Lower leg skin (tissue), 3 donors: ENCODE measurements around the gene TNFAIP8L1.

Source experiments
- POLR2A ChIP-seq, 2 donors: fragments of 450-650 bp; IDR thresholded peaks; one replicate each; pipeline ENCODE4 v1.6.1; 2016 to 2017; ENCODE audit warnings: antibody characterized with exemption in 2 of 2, mild to moderate bottlenecking in 1 of 2, moderate library complexity in 1 of 2
- TF ChIP-seq, protein P1 (sequence below), 3 donors: fragments of 450-650 bp; IDR thresholded peaks; one replicate each; pipeline ENCODE4 v1.5.1; 2016; ENCODE audit warnings: antibody characterized with exemption in 3 of 3, mild to moderate bottlenecking in 3 of 3, moderate library complexity in 2 of 3

GRCh38 chr19:4619668-4620294 lies 19.5 kb upstream of the TNFAIP8L1 start:
- TF ChIP-seq POLR2A (IDR thresholded peaks at IDR 0.05), result no peak
- TF ChIP-seq, protein P1, sequence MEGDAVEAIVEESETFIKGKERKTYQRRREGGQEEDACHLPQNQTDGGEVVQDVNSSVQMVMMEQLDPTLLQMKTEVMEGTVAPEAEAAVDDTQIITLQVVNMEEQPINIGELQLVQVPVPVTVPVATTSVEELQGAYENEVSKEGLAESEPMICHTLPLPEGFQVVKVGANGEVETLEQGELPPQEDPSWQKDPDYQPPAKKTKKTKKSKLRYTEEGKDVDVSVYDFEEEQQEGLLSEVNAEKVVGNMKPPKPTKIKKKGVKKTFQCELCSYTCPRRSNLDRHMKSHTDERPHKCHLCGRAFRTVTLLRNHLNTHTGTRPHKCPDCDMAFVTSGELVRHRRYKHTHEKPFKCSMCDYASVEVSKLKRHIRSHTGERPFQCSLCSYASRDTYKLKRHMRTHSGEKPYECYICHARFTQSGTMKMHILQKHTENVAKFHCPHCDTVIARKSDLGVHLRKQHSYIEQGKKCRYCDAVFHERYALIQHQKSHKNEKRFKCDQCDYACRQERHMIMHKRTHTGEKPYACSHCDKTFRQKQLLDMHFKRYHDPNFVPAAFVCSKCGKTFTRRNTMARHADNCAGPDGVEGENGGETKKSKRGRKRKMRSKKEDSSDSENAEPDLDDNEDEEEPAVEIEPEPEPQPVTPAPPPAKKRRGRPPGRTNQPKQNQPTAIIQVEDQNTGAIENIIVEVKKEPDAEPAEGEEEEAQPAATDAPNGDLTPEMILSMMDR (IDR thresholded peaks at IDR 0.05), result no peak
